Heart left ventricle (tissue), 16 donors: Measurements from ENCODE around the gene ORM2. TPM values are rescaled to one million over a fixed set of nuclear protein-coding genes. Genes with fewer than 3 reads are reported as not detected.
A peak's percentile ranks its signal among the peaks of the same experiment; 100 is the strongest.

ENCODE experiments used
- ATAC-seq, 4 donors: fragments of 200-7000 bp; cut with Tn5 transposase; one replicate each; pipeline ENCODE4 v1.9.1; 2020 to 2022; ENCODE audit warnings: moderate library complexity in 4 of 4, mild to moderate bottlenecking in 3 of 4, moderate number of reproducible peaks in 1 of 4
- DNase-seq, 5 donors: peaks; one replicate each; pipeline ENCODE4 v3.0.0-alpha.2; 2020
- H3K27ac ChIP-seq, 12 donors: fragments of 200-600 bp; sonication (generic) in 4 of 12; one replicate each; pipeline versions ENCODE4 v1.5.0 to v1.8.0; 2016 to 2022; ENCODE audit warnings: mild to moderate bottlenecking in 2 of 12
- H3K27me3 ChIP-seq, 9 donors: fragments of 200-600 bp; sonication (generic) in 2 of 9; one replicate each; pipeline versions ENCODE4 v1.5.1 to v1.8.0; 2016 to 2022; ENCODE audit warnings: mild to moderate bottlenecking in 3 of 9
- H3K36me3 ChIP-seq, 9 donors: fragments of 200-600 bp; sonication (generic) in 2 of 9; one replicate each; pipeline versions ENCODE4 v1.5.0 to v1.8.0; 2018 to 2022; ENCODE audit warnings: mild to moderate bottlenecking in 2 of 9
- H3K4me1 ChIP-seq, 12 donors: fragments of 200-600 bp; sonication (generic) in 4 of 12; one replicate each; pipeline versions ENCODE4 v1.5.0 to v1.8.0; 2016 to 2022; ENCODE audit warnings: mild to moderate bottlenecking in 3 of 12
- H3K4me3 ChIP-seq, 12 donors: fragments of 200-600 bp; sonication (generic) in 4 of 12; one replicate each; pipeline versions ENCODE4 v1.5.0 to v1.8.0; 2017 to 2022; ENCODE audit warnings: mild to moderate bottlenecking in 9 of 12, moderate library complexity in 4 of 12
- H3K9me3 ChIP-seq, 12 donors: fragments of 200-600 bp; sonication (generic) in 4 of 12; one replicate each; pipeline versions ENCODE4 v1.5.0 to v1.8.0; 2016 to 2022; ENCODE audit warnings: mild to moderate bottlenecking in 1 of 12
- POLR2A ChIP-seq, 2 donors: fragments of 450-650 bp; IDR thresholded peaks; one replicate each; pipeline ENCODE4 v1.6.1; 2017; ENCODE audit warnings: antibody characterized with exemption in 2 of 2, mild to moderate bottlenecking in 2 of 2, moderate library complexity in 2 of 2
- WGBS, 4 donors: extraction: QIAGEN DNeasy Blood & Tissue Kit in 2 of 4; methylation state at CpG; one replicate each; pipeline versions ENCODE4 v1.1.5 to v1.1.7; 2013 to 2018; 5-methylcytosine and 5-hydroxymethylcytosine counted together
- intact Hi-C, 10 donors: fragments of 100-400 bp; cut with DNase I; formaldehyde crosslinking; loops; one replicate each; pipeline versions ENCODE4 v1.11.1 to v1.14.2; 2022
- polyA plus RNA-seq, 2 donors: library from polyadenylated mRNA; stranded (reverse); fragments of 200-250 nt; gene quantifications; one replicate each; pipeline ENCODE4 v1.2.3, GENCODE V29; 2013
- total RNA-seq, 9 donors: library from RNA; depleted of rRNA in 2 of 9; stranded (reverse); fragments of >200 nt in 2 of 9; fragmentation: NEBNext Ultra II Directional in 3 of 9; extraction: Animal tissue kit (Norgen Biotek cat#: 25700) in 3 of 9; gene quantifications; one replicate each; pipeline versions ENCODE4 v1.1.0 to v1.2.4, GENCODE V29; 2016 to 2023
- TF ChIP-seq, protein P1 (sequence below), 12 donors: fragments of 200-600 bp; sonication (generic) in 4 of 12; IDR thresholded peaks; one replicate each; pipeline versions ENCODE4 v1.5.0 to v1.8.0; 2018 to 2022; ENCODE audit warnings: antibody characterized with exemption in 12 of 12, mild to moderate bottlenecking in 5 of 12
- donor health status: ischemic (EF 13 %, LVEDD 7.1; RV severe dilation, severe dysfunction).
- donor health status: healthy with polysubstance abuse.
- donor health status: DM: no; HTN: yes; CAD: no.
- donor health status: DM: no; HTN: no; CAD: no.
- donor health status: ischemic (EF 25% LVEDD 6.9; RV normal size, moderate dysfunction).
- donor health status: ischemic (EF 25% LVEDD 5.7; RV mildly dilated, moderate dysfunction).
- donor health status: healthy.
- donor health status: DM: yes; HTN: yes; CAD: no.
- donor health status: ischemic (EF 35%, LVEDD 5.7; RV mildly dilated, moderate dysfunction).
- donor health status: nonischemic (EF 11% LVEDD 7.7; RV severe dilation, severe dysfunction).
- donor health status: DM: yes; HTN: yes; CAD: no.
- donor health status: PGD.
- donor health status: ischemic (EF 29% LVEDD 5.4; RV normal size, mild dysfunction).
- donor health status: nonischemic (EF 23%, LVEDD 6.1; RV moderate dilation, normal function).

The ORM2 gene
- total and polyA plus RNA-seq, 11 donors = 0.14 TPM; not detected in 10

DNA sequence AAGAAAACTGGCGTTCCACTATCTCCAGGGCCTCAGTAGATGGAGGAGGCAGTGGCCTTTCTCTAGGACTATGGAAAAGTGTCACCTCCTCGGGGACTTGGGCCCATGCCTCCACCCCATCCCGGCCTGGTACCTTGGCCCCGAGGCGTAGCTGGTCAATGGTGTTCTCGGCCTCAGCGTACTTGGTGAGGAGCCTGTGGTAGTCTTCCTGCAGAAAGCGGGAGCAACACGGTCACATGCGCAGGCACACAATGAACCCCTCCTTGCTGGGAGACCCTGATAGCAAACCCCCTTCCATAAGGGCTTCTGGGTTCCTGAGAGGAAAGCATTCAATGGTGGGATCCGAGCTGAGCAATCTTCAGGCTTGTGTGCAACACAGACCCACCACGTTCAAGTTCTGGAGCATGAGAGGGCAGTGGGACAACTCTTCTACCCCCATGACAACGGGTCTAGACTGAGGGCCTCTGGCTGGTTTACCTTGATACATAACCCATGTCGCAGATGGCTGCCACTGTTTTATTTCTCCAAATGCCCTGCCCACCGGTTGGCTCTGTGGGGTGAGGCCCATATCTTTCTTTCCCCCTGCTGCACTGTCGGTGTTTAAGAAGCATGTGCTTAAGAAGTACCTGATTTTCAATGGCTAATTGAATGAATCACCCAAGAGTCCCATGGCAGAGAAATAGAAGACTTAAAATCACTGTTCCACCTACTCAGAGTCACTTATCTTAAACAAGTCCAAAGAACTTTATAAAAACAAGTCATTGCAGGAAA, 44.5 kb downstream of the ORM2 start:
- H3K4me1 ChIP-seq = peaks cover 0 to 78% (median 13%) of the 10 kb centered on the region in 12 donors
- H3K9me3 ChIP-seq = no peaks in the 10 kb centered on the region
- TF ChIP-seq POLR2A (IDR thresholded peaks at IDR 0.05) = no peak
- TF ChIP-seq, protein P1, sequence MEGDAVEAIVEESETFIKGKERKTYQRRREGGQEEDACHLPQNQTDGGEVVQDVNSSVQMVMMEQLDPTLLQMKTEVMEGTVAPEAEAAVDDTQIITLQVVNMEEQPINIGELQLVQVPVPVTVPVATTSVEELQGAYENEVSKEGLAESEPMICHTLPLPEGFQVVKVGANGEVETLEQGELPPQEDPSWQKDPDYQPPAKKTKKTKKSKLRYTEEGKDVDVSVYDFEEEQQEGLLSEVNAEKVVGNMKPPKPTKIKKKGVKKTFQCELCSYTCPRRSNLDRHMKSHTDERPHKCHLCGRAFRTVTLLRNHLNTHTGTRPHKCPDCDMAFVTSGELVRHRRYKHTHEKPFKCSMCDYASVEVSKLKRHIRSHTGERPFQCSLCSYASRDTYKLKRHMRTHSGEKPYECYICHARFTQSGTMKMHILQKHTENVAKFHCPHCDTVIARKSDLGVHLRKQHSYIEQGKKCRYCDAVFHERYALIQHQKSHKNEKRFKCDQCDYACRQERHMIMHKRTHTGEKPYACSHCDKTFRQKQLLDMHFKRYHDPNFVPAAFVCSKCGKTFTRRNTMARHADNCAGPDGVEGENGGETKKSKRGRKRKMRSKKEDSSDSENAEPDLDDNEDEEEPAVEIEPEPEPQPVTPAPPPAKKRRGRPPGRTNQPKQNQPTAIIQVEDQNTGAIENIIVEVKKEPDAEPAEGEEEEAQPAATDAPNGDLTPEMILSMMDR (IDR thresholded peaks at IDR 0.05) = no peak
- ATAC-seq = no peak
- intact Hi-C loops = no loop called here
- no peak overlapping the region for H3K4me3 ChIP-seq
- WGBS, 4 donors = 91 to 94% (median 92%) methylated on average over 14 to 16 of the region's 16 CpGs
- H3K36me3 ChIP-seq = peaks cover 0 to 77% (median 26%) of the 10 kb centered on the region in 9 donors
- DNase-seq = no peak
- H3K27ac ChIP-seq = peak overlapping the region in 1 of 12 donors; percentile 84
- H3K27me3 ChIP-seq = no peaks in the 10 kb centered on the region

DNA sequence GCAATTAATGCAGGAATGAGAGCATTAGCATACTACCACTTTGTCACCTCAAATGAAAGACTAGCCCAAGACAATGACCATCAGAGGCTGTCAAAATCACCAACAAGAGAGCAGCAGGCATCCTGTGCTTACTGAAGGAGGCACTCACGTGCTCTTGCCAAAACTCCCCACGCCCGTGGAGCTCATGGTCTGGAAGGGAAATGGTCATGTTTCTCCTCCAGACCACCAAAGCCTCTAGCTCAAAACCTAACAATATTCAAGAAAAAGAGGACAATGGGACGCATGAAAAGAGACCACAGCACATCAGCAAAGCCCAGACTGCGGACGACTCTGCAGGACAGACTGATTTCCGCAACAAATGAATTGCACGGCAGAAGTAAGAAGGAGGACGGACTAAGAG, 45.3 kb downstream of the ORM2 start:
- Histone ChIP-seq H3K27ac (peak overlapping the region in 1 of 12 donors; percentile 84), H3K36me3 (peaks cover 0 to 79% (median 33%) of the 10 kb centered on the region in 9 donors), H3K4me1 (peaks cover 0 to 77% (median 13%) of the 10 kb centered on the region in 12 donors), H3K27me3 (no peaks in the 10 kb centered on the region), H3K9me3 (no peaks in the 10 kb centered on the region), H3K4me3 (no peak overlapping the region)
- DNase-seq = no peak
- intact Hi-C loops = no loop called here
- 83 to 86% (median 86%) methylated on average over 9 of the region's 9 CpGs for WGBS, 4 donors
- ATAC-seq = no peak
- TF ChIP-seq POLR2A (IDR thresholded peaks at IDR 0.05) = no peak
- TF ChIP-seq, protein P1 (IDR thresholded peaks at IDR 0.05) = no peak

DNA sequence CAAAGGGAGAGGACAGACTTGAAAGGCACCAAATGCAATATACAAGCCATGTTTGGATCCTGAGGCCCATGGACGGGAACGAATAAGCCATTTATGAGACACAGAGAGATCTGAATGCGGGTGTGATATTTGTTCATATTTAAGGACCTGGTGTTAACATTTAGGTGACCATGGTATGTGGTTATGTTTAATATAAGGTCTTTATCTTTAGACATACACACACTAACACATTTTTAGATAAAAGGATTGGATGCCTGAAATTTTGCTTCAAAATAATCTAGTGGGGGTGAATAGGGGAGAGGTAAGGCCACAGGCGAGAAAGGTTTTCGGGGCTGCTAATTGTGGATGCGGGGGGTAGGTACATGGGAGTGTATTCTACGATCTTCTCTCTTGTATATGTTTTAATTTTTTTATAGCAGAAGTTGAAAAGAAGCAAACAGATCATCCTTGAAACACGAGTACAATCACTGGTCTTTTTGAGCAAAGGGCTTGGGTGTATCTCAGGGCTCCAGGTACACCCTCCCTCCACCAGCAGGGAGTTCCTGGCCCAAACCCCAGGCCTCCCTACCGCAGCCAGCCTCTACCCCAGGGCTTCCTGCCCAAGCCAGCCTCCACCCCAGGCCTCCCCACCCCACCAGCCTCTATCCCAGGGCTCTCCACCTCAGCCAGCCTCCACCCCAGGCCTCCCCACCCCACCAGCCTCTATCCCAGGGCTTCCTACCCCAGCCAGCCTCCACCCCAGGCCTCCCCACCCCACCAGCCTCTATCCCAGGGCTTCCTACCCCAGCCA, 45.9 kb downstream of the ORM2 start:
- TF ChIP-seq POLR2A (IDR thresholded peaks at IDR 0.05) = no peak
- TF ChIP-seq, protein P1 (IDR thresholded peaks at IDR 0.05) = no peak
- Histone ChIP-seq H3K27ac (peak overlapping the region in 1 of 12 donors; percentile 84), H3K27me3 (no peaks in the 10 kb centered on the region), H3K9me3 (no peaks in the 10 kb centered on the region), H3K36me3 (peaks cover 0 to 80% (median 39%) of the 10 kb centered on the region in 9 donors), H3K4me3 (no peak overlapping the region), H3K4me1 (peaks cover 0 to 74% (median 13%) of the 10 kb centered on the region in 12 donors)
- 91 to 95% (median 93%) methylated on average over 9 of the region's 9 CpGs for WGBS, 4 donors
- intact Hi-C loops = no loop called here
- DNase-seq (no peak), ATAC-seq (no peak)
